HUDEP-2 (cell line): Measurements from ENCODE around the gene TAS2R31.
"Not testable (repeated sequence)": the region's sequence is repeated elsewhere in the genome, so short reads cannot be mapped to it uniquely, and the experiment has no call there.

ENCODE experiments used
- DNase-seq, 76 experiments: peaks; one replicate each; lab custom pipeline; 2025; ENCODE audit not compliant: unreplicated experiment in 76 of 76; lab: John Stamatoyannopoulos, UW

Gene TAS2R31

GRCh38 chr12:11031307-11031706, at the start of gene TAS2R31:
Gene TAS2R31, minus strand, starts transcription at chr12:11031407. Its CDS starts 72 bp downstream, at chr12:11031335.
- DNase-seq, result no peak

- DNase-seq, result no peak
These were observed 47.0 kb upstream of the TAS2R31 start for GRCh38 chr12:11078246-11078645.

- no peak for DNase-seq
These were observed 44.4 kb upstream of the TAS2R31 start for GRCh38 chr12:11075642-11076041.

GRCh38 chr12:11071414-11071813, 40.2 kb upstream of the TAS2R31 start:
- no peak for DNase-seq

GRCh38 chr12:11070999-11071398, 39.8 kb upstream of the TAS2R31 start:
- no peak for DNase-seq

- DNase-seq, result no peak
These were observed 38.7 kb upstream of the TAS2R31 start for GRCh38 chr12:11069854-11070365.

- DNase-seq, result peak in 31 of 76 experiments; percentile 0 to 48 (median 12)
These were observed 36.3 kb upstream of the TAS2R31 start for GRCh38 chr12:11067514-11067913.

- not testable (repeated sequence) for DNase-seq
These were observed 31.0 kb upstream of the TAS2R31 start, which contains the start of gene TAS2R46 for GRCh38 chr12:11062194-11062593. Gene TAS2R46, minus strand, starts transcription at chr12:11062294. Its CDS starts 0 bp downstream, at chr12:11062294.

GRCh38 chr12:11059784-11060183, 28.6 kb upstream of the TAS2R31 start:
- no peak for DNase-seq

- no peak for DNase-seq
These were observed 27.8 kb upstream of the TAS2R31 start for GRCh38 chr12:11059041-11059440.

- DNase-seq, result no peak
These were observed 24.1 kb upstream of the TAS2R31 start for GRCh38 chr12:11055306-11055705.

- DNase-seq, result not testable (repeated sequence)
These were observed 18.8 kb upstream of the TAS2R31 start for GRCh38 chr12:11049806-11050531.

- not testable (repeated sequence) for DNase-seq
These were observed 10.2 kb upstream of the TAS2R31 start for GRCh38 chr12:11041366-11041765.

GRCh38 chr12:11040162-11040561, 9.0 kb upstream of the TAS2R31 start:
- DNase-seq, result no peak

GRCh38 chr12:11039171-11039570, 8.0 kb upstream of the TAS2R31 start:
- no peak for DNase-seq

GRCh38 chr12:11033959-11034358, 2.8 kb upstream of the TAS2R31 start:
- DNase-seq, result not testable (repeated sequence)

- peak in 7 of 76 experiments; percentile 1 to 7 (median 5) for DNase-seq
These were observed 5.1 kb downstream of the TAS2R31 start for GRCh38 chr12:11026118-11026517.

- no peak for DNase-seq
These were observed 7.8 kb downstream of the TAS2R31 start for GRCh38 chr12:11023387-11023786.

GRCh38 chr12:11022520-11022919, 8.7 kb downstream of the TAS2R31 start, which contains the start of gene TAS2R19:
Gene TAS2R19, minus strand, starts transcription at chr12:11022620. Its CDS starts 49 bp downstream, at chr12:11022571.
- no peak for DNase-seq

- DNase-seq, result no peak
These were observed 14.3 kb downstream of the TAS2R31 start for GRCh38 chr12:11016937-11017336.

- DNase-seq, result no peak
These were observed 15.3 kb downstream of the TAS2R31 start for GRCh38 chr12:11015775-11016430.

GRCh38 chr12:11014234-11014633, 17.0 kb downstream of the TAS2R31 start:
- no peak for DNase-seq
